Inflammatory macrophage treated with lipopolysaccharide for 1 hour (primary cell): ENCODE data around the gene PSMC3.
A peak's percentile ranks its signal among the peaks of the same experiment; 100 is the strongest.

Source experiments
- DNase-seq, 2 donors: peaks; one replicate each; pipeline ENCODE4 v3.0.0-alpha.2; 2020 to 2022

Gene PSMC3

DNA sequence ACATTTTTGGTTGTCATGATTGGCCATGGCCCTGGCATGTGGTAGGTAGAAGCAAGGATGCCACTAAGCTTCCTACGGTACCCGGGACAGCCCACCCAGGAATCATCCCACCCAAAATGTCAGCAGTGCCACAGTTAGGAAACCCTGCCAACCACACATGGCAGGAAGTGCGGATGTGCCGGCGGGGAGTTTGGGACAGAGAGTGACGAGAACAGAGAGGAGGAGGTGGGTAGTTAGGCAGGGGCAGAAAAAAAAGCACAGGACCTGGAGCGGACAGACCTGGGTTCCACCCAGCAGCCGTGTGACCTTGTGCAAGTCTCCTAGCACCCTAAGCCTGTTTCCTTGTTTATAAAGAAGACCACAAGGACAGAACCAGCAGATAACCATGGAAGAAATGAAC lies 51.2 kb downstream of the PSMC3 start:
- DNase-seq, result peak in 1 of 2 donors; percentile 87

DNA sequence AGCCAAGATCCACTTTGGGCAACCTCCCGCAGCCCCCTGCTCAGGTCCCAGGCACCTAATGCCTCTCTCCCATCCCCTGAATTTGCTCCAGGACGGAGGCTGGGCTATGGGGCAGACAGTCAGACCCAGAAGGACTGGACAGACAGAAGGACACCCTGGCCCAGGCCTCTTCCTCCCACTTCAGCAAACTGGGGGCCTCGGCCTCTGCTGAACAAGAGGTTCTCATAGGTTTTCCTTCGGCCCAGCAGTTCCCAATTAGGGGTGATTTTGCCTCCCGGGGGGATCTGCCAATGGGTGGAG lies 51.6 kb downstream of the PSMC3 start:
- DNase-seq, result no peak

DNA sequence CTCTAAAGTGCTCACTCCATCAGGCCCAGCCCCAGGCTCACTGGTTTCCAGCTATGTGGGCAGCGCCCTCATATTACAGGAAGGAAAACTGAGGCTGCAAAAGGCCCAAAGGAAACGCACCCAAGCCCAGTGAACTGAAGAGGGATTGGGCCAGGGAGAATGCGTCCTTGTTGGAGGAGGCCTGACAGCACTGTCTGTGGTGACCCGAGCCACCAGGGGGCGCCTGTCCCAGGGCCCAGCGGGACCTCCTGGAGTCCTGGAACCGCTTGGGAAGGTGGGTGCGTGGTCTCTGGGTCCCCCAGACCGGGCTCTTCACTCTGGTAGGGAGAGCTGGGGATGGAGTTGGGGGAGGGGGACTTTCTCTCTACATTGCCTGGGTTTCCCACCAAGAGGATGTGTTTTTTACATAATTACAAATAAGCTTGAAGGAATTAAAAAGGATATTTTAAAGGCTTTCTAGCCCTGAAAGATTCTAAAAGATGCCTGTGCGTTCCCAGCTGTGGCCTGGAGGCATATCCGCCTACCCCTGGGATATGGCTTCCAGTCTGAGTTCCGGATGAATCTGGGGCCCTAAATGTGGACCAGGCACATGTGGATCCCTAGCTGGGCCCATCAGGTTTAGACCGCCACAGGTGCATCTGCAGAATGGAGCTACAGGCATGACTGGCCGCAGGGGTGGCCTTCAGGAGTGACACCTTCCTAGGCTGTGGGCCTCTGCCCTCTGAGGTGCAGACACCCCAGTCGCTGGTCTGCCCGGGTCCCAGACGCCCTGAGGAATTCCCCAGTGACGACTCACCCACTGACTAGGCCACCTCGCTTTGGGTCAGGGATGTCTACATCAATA lies 52.1 kb downstream of the PSMC3 start:
- peak; percentile 73 to 92 for DNase-seq

DNA sequence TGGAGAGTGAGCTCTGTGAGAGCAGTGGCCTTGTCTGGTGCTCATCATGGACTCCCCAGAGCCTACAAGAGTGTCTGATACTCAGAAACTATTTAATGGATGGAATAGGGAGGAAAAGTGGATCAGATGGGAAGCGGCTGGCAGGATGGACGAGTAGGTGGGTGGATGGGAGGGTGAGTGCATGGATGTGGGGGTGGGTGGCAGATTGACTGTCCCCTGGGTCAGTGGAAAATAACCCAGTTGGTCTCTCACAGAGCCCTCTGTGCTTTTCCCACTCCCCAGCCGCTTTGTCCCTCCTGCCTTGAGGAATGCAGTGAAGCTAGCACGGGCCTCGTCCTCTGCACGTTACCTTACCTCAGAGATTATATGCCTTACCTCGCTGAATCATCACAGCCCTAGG lies 53.8 kb downstream of the PSMC3 start:
- no peak for DNase-seq

DNA sequence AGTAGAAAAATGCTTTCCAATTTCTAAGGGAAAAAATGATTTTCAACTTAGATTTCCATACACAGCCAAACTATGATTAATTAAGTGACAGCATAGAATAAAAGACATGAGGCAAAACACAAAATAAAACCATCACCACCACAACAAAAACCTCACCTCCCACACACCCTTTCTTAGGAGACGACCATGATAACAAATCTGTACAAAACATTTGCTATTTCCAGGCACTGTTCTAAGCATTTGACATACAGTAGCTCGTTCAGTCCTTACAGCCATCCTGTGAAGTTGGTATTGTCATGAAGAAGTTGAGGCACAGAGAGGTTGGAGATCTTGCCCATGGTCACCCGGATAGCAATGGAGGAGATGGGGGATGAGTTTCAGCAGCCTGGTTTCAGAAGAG lies 56.6 kb downstream of the PSMC3 start:
- DNase-seq, result no peak
